ENCODE data around the gene CBX6.

- TF ChIP-seq CTCF (IDR thresholded peaks at IDR 0.05) = no peak
- TF ChIP-seq POLR2A (IDR thresholded peaks at IDR 0.05) = no peak
Measured at GRCh38 chr22:38850941-38851849, 20.8 kb downstream of the CBX6 start.
